HepG2 (cell line): ENCODE data around the gene CCDC142. TPM values are rescaled to one million over a fixed set of nuclear protein-coding genes. Genes with fewer than 3 reads are reported as not detected.

Experiments used
- EEA1 ChIP-seq: sonication (generic); formaldehyde crosslinking; IDR thresholded peaks from 2 replicates; pipeline ENCODE4 v1.5.1; 2020; ENCODE audit warnings: mild to moderate bottlenecking, missing genetic modification reagents, borderline replicate concordance
- ETV5 ChIP-seq: IDR thresholded peaks from 2 replicates; pipeline ENCODE4 v1.6.1; 2018; ENCODE audit warnings: missing biosample characterization, missing genetic modification reagents, inconsistent platforms, borderline replicate concordance
- GTF2F1 ChIP-seq: fragments of 150-350 bp; IDR thresholded peaks from 2 replicates; pipeline ENCODE4 v1.6.1; 2014; ENCODE audit warnings: low read length
- JUN ChIP-seq: sonication (generic); formaldehyde crosslinking; IDR thresholded peaks from 2 replicates; pipeline ENCODE4 v1.4.0; 2020; ENCODE audit warnings: mild to moderate bottlenecking, missing genetic modification reagents
- MED13 ChIP-seq: sonication (generic); formaldehyde crosslinking; IDR thresholded peaks from 2 replicates; pipeline ENCODE4 v1.5.0; 2020; ENCODE audit warnings: missing genetic modification reagents
- MTF2 ChIP-seq: sonication (generic); formaldehyde crosslinking; IDR thresholded peaks from 2 replicates; pipeline ENCODE4 v1.5.0; 2020; ENCODE audit warnings: missing genetic modification reagents, borderline replicate concordance
- PCBP2 ChIP-seq: fragments of 200-400 bp; formaldehyde crosslinking; optimal IDR thresholded peaks from 2 replicates; pipeline ENCODE3; 2018; ENCODE audit warnings: low read length, low read depth; ENCODE audit not compliant: poor library complexity, severe bottlenecking
- POGZ ChIP-seq: sonication (generic); formaldehyde crosslinking; IDR thresholded peaks from 2 replicates; pipeline ENCODE4 v1.4.0; 2020; ENCODE audit warnings: mild to moderate bottlenecking, missing genetic modification reagents
- RNF2 ChIP-seq: fragments of 450-650 bp; conservative IDR thresholded peaks from 2 replicates; pipeline ENCODE4 v1.6.1; 2016; ENCODE audit warnings: low read depth
- ZC3H13 ChIP-seq: sonication (generic); formaldehyde crosslinking; IDR thresholded peaks from 2 replicates; pipeline ENCODE4 v1.8.1; 2023; ENCODE audit warnings: mild to moderate bottlenecking, missing genetic modification reagents, moderate library complexity
- ZNF207 ChIP-seq: fragments of 450-650 bp; IDR thresholded peaks from 2 replicates; pipeline ENCODE4 v1.6.1; 2016; ENCODE audit warnings: antibody characterized with exemption, borderline replicate concordance
- ZNF292 ChIP-seq: sonication (generic); formaldehyde crosslinking; IDR thresholded peaks from 2 replicates; pipeline ENCODE4 v1.8.1; 2022; ENCODE audit warnings: mild to moderate bottlenecking, low read depth, missing genetic modification reagents, borderline replicate concordance
- ZNF644 ChIP-seq: IDR thresholded peaks from 2 replicates; pipeline ENCODE4 v1.6.1; 2016; ENCODE audit warnings: low read depth
- polyA plus RNA-seq, 8 experiments: library from polyadenylated mRNA; depleted of rRNA in 3 of 8; stranded (reverse) in 7 of 8; unstranded in 1 of 8; fragments of >200 nt; fragmentation: Illumina TruSeq in 4 of 8; extraction: Trizol in 4 of 8; gene quantifications; 2 replicates each; pipeline versions ENCODE4 v1.2.1 to v1.2.3, GENCODE V29; 2011 to 2016; ENCODE audit warnings: low read depth in 4 of 8, missing spikeins in 1 of 8, mixed read lengths in 1 of 8; ENCODE audit not compliant: insufficient read depth in 1 of 8
- total RNA-seq, 5 experiments: library from RNA; depleted of rRNA; stranded (reverse); fragments of >200 nt; fragmentation: Illumina TruSeq; extraction: Trizol; gene quantifications; 2 replicates each; pipeline ENCODE4 v1.2.3, GENCODE V29; 2016; ENCODE audit warnings: low read depth in 1 of 5
- TF ChIP-seq, protein P1 (sequence below): sonication (generic); formaldehyde crosslinking; IDR thresholded peaks from 2 replicates; pipeline ENCODE4 v1.4.0; 2020; ENCODE audit warnings: missing genetic modification reagents, borderline replicate concordance
- TF ChIP-seq, protein P2 (sequence below): sonication (generic); formaldehyde crosslinking; conservative IDR thresholded peaks from 2 replicates; pipeline ENCODE4 v1.4.0; 2020; ENCODE audit warnings: mild to moderate bottlenecking, missing genetic modification reagents, moderate library complexity
- TF ChIP-seq, protein P3 (sequence below): sonication (generic); formaldehyde crosslinking; IDR thresholded peaks from 2 replicates; pipeline ENCODE4 v1.8.0; 2023; ENCODE audit warnings: mild to moderate bottlenecking, missing genetic modification reagents
- TF ChIP-seq, protein P4 (sequence below): sonication (generic); formaldehyde crosslinking; IDR thresholded peaks from 2 replicates; pipeline ENCODE4 v1.5.0; 2020; ENCODE audit warnings: mild to moderate bottlenecking, missing genetic modification reagents

CCDC142 gene
- total and polyA plus RNA-seq, 2 of the 13 experiments (the other 11 are each of a cell fraction or from before 2014, with no cell fraction given): 14.7 to 30.4 TPM

- TF ChIP-seq, protein P1, sequence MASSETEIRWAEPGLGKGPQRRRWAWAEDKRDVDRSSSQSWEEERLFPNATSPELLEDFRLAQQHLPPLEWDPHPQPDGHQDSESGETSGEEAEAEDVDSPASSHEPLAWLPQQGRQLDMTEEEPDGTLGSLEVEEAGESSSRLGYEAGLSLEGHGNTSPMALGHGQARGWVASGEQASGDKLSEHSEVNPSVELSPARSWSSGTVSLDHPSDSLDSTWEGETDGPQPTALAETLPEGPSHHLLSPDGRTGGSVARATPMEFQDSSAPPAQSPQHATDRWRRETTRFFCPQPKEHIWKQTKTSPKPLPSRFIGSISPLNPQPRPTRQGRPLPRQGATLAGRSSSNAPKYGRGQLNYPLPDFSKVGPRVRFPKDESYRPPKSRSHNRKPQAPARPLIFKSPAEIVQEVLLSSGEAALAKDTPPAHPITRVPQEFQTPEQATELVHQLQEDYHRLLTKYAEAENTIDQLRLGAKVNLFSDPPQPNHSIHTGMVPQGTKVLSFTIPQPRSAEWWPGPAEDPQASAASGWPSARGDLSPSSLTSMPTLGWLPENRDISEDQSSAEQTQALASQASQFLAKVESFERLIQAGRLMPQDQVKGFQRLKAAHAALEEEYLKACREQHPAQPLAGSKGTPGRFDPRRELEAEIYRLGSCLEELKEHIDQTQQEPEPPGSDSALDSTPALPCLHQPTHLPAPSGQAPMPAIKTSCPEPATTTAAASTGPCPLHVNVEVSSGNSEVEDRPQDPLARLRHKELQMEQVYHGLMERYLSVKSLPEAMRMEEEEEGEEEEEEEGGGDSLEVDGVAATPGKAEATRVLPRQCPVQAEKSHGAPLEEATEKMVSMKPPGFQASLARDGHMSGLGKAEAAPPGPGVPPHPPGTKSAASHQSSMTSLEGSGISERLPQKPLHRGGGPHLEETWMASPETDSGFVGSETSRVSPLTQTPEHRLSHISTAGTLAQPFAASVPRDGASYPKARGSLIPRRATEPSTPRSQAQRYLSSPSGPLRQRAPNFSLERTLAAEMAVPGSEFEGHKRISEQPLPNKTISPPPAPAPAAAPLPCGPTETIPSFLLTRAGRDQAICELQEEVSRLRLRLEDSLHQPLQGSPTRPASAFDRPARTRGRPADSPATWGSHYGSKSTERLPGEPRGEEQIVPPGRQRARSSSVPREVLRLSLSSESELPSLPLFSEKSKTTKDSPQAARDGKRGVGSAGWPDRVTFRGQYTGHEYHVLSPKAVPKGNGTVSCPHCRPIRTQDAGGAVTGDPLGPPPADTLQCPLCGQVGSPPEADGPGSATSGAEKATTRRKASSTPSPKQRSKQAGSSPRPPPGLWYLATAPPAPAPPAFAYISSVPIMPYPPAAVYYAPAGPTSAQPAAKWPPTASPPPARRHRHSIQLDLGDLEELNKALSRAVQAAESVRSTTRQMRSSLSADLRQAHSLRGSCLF (CRISPR knock-in tag): no peak
- peak; percentile 36; the same call in 1 of the 2 replicates for TF ChIP-seq ZC3H13 (CRISPR knock-in tag)
- peak; percentile 33; the same call in 1 of the 2 replicates for TF ChIP-seq GTF2F1
- TF ChIP-seq PCBP2: no peak
- TF ChIP-seq, protein P2, sequence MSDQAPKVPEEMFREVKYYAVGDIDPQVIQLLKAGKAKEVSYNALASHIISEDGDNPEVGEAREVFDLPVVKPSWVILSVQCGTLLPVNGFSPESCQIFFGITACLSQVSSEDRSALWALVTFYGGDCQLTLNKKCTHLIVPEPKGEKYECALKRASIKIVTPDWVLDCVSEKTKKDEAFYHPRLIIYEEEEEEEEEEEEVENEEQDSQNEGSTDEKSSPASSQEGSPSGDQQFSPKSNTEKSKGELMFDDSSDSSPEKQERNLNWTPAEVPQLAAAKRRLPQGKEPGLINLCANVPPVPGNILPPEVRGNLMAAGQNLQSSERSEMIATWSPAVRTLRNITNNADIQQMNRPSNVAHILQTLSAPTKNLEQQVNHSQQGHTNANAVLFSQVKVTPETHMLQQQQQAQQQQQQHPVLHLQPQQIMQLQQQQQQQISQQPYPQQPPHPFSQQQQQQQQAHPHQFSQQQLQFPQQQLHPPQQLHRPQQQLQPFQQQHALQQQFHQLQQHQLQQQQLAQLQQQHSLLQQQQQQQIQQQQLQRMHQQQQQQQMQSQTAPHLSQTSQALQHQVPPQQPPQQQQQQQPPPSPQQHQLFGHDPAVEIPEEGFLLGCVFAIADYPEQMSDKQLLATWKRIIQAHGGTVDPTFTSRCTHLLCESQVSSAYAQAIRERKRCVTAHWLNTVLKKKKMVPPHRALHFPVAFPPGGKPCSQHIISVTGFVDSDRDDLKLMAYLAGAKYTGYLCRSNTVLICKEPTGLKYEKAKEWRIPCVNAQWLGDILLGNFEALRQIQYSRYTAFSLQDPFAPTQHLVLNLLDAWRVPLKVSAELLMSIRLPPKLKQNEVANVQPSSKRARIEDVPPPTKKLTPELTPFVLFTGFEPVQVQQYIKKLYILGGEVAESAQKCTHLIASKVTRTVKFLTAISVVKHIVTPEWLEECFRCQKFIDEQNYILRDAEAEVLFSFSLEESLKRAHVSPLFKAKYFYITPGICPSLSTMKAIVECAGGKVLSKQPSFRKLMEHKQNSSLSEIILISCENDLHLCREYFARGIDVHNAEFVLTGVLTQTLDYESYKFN (CRISPR knock-in tag): peak; percentile 67
- no peak; the same call in 1 of the 2 replicates for TF ChIP-seq ZNF292 (CRISPR knock-in tag)
- no peak for TF ChIP-seq ZNF644 (CRISPR knock-in tag)
- TF ChIP-seq EEA1 (CRISPR knock-in tag): peak; percentile 96; the same call in 1 of the 2 replicates
- TF ChIP-seq ETV5 (CRISPR knock-in tag): peak; percentile 87
- TF ChIP-seq, protein P3, sequence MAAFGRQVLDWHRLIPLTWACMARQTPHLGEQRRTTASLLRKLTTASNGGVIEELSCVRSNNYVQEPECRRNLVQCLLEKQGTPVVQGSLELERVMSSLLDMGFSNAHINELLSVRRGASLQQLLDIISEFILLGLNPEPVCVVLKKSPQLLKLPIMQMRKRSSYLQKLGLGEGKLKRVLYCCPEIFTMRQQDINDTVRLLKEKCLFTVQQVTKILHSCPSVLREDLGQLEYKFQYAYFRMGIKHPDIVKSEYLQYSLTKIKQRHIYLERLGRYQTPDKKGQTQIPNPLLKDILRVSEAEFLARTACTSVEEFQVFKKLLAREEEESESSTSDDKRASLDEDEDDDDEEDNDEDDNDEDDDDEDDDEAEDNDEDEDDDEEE (CRISPR knock-in tag): peak; percentile 13; the same call in 1 of the 2 replicates
- TF ChIP-seq ZNF207: no peak
- peak; percentile 49; the same call in 1 of the 2 replicates for TF ChIP-seq JUN (CRISPR knock-in tag)
- TF ChIP-seq, protein P4, sequence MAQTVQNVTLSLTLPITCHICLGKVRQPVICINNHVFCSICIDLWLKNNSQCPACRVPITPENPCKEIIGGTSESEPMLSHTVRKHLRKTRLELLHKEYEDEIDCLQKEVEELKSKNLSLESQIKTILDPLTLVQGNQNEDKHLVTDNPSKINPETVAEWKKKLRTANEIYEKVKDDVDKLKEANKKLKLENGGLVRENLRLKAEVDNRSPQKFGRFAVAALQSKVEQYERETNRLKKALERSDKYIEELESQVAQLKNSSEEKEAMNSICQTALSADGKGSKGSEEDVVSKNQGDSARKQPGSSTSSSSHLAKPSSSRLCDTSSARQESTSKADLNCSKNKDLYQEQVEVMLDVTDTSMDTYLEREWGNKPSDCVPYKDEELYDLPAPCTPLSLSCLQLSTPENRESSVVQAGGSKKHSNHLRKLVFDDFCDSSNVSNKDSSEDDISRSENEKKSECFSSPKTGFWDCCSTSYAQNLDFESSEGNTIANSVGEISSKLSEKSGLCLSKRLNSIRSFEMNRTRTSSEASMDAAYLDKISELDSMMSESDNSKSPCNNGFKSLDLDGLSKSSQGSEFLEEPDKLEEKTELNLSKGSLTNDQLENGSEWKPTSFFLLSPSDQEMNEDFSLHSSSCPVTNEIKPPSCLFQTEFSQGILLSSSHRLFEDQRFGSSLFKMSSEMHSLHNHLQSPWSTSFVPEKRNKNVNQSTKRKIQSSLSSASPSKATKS (CRISPR knock-in tag): no peak
- no peak for TF ChIP-seq MTF2 (CRISPR knock-in tag)
- no peak; the same call in 1 of the 2 replicates for TF ChIP-seq RNF2
- peak; percentile 77; the same call in 1 of the 2 replicates for TF ChIP-seq MED13 (CRISPR knock-in tag)
- TF ChIP-seq POGZ (CRISPR knock-in tag): peak; percentile 92
Observed at GRCh38 chr2:74529357-74530238, 46.8 kb upstream of the CCDC142 start, which contains the start of the genes AUP1 and HTRA2 (continued).
